NCI-H2029 (cell line): ENCODE results near the gene PYDC2.

Experiments used
- DNase-seq: peaks from one replicate; lab custom pipeline; 2025; lab: John Stamatoyannopoulos, UW

Gene PYDC2

DNA sequence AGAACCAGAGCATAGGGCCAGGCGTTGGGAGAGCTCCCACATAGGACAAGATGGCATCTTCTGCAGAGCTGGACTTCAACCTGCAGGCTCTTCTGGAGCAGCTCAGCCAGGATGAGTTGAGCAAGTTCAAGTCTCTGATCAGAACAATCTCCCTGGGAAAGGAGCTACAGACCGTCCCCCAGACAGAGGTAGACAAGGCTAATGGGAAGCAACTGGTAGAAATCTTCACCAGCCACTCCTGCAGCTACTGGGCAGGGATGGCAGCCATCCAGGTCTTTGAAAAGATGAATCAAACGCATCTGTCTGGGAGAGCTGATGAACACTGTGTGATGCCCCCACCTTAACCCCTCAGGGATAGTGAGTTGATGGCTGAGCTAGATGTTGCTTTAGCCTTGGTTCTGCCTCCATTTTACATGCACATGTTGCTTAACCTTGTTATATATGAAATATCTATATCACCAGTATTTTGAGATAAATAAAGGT lies at the start of gene PYDC2:
Gene PYDC2 (plus strand): TSS at position 51 of the 483 bp plus-strand sequence. CDS start 0 bp downstream, at position 51.
- DNase-seq = no peak

DNA sequence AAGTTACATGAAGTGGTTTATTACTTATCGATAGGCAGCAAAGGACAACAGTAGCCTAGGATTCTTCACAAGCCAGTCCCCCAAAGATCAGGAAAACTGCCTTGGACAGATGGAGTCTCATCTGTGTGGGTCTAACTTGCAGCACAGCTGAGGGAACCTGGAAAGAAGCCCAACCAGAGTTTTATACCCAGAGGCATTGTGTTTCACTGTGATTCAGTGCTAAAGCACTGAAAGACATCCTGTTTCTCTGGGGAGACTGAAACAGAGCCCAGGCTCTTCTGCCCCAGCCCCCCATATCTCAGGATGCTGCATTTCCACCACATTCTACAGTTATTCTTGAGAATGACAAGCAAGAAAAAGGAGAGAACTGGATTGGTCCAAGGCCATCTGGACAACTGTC lies 48.2 kb upstream of the PYDC2 start:
- no peak for DNase-seq

DNA sequence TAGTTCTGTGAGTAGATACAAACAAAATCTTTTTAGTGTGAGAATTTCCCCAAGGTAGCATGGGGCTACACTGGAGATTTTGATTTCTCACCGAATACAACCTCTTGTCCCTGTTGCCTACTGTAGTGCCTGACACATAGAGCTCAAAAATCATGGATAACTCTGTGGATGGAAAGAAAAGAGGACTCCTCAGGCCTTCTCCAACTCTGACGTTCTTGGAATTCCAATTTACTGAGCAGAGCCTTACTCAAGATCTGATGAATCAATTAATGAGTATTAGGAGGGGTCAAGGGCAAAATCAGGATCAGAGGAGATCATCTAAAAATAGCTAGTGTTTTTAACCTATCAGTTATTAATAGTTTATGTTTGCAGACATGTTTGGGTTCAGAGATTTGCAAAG lies 46.7 kb upstream of the PYDC2 start:
- DNase-seq = no peak

DNA sequence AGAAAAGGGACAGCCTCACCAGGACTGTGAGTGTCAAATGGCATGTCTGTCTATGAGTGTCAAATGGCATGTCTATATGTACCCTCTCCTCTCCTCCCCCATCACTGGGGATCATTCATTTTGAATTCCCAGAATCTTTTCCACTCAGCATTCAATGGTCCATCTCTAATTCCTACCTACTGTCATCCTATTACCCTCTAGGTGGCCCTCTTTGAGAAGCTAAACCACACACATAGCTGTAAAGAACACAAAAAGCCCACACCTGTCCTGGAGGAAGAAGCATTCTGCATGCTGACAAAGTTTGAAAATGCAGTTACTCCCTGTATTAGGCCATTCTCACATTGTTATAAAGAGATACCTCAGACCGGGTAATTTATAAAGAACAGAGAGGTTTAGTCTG lies 46.2 kb upstream of the PYDC2 start:
- no peak for DNase-seq

DNA sequence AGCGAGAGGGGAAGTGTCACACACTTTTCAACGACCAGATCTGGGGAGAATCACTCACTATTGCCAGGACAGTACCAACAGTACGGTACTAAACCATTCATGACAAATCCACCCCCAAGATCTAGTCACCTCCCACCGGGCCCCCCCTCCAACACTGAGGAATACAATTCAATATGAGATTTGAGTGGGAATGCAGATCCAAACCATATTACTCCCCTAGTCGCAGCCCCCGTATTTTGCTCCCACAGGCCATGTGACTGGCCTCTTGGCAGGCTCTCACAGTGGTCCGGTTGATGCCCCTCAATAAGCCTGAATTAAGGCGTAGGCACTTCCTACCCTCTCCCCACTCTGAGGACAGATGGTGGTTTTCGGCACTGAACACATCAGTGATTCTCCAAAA lies 45.4 kb upstream of the PYDC2 start:
- DNase-seq = no peak

DNA sequence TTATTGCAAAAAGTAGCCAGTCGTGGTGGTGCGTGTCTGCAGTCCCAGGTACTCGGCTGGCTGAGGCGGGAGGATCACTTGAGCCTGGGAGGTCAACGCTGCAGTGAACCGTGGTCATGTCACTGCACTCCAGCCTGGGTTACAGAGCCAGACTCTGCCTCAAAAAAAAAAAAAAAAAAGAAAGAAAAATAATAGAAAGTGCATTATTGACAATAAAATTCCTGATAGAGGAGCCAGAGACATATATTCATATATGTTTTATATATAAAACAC lies 43.6 kb upstream of the PYDC2 start:
- DNase-seq = no peak

DNA sequence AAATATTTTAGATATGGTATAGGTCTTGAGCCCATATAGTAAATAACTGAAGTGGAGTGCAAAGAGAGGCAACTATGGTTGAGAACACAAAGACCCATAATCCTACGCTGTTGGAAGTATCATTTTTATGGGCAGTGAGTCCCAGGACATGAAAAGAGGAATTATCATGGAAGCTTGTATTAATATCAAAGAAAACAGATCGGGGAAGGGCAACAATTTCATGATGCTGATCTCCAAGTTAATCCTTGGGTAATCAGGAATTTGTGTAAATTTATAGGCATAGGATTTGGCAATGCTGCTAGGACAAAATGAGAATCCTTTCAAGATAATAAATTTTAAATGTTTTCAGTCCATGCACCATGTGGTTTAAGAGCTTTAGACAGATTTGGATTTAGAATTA lies 40.2 kb upstream of the PYDC2 start:
- DNase-seq = no peak

DNA sequence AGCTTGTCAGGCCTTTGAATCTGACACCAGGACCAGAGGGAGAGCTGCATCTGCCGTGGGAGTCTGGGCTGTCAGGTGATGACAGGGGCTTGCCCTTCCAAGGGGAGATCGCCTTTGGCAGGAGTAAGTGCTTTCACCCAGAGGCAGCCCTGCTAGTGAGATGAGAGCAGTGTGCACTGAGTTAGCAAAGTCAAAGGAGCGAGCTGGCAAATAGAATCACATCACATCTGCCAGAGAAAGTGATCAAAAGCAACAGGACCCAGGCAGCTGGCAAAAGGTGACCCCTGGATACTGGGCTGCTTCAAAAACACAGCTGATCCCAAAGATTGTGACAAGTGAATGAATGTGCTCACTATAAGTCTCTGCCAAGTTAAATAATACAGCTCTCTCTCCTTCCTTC lies 36.1 kb upstream of the PYDC2 start:
- DNase-seq = no peak

DNA sequence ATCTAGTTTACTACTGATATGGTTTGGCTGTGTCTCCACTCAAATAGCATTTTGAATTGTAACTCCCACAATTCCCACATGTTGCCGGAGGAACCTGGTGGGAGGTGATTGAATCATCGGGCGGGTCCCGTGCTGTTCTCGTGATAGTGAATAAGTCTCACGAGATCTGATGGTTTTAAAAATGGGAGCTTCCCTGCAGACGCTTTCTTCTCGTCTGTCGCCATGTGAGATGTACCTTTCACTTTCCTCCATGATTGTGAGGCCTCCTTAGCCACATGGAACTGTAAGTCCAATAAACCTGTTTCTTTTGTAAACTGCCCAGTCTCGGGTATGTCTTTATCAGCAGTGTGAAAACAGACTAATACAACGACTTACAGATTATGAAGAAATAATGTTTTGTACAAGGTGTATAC lies 35.6 kb upstream of the PYDC2 start:
- DNase-seq = no peak

DNA sequence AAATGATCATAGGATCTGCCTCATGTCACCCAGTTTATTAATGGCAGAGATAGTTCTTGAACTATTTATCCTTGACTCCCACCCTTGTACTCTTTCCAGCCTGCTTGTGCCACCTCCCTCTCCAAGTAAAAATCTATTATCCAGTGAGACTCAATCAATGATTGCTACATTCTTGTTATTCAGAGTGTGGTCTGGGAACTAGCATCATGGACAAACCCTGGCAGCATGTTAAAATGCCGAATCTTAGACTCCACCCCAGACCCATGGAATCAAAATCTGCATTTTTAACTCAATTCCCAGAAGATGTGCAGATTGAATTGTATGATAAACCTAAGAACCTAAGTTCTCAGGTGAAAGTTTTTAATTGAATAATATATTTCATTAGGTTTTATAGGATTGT lies 34.7 kb upstream of the PYDC2 start:
- no peak for DNase-seq

DNA sequence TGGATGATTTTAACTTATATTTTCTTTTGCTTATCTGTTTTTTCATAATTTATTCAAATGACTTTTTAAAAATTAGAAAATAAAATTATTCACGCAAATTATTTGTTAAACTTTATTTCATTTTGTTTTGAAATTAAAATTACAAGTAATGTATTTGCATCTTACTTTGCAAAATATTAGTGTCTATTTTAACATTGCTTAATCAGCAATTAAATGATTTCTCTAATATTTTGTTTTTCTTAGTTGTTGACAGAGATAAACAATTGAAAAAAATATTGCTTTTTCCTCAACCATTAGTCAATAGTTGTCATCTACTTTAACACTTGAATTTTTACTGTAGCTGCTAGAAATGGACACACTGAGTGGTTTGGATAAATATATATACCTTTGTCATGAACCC lies 32.8 kb upstream of the PYDC2 start:
- DNase-seq = no peak

DNA sequence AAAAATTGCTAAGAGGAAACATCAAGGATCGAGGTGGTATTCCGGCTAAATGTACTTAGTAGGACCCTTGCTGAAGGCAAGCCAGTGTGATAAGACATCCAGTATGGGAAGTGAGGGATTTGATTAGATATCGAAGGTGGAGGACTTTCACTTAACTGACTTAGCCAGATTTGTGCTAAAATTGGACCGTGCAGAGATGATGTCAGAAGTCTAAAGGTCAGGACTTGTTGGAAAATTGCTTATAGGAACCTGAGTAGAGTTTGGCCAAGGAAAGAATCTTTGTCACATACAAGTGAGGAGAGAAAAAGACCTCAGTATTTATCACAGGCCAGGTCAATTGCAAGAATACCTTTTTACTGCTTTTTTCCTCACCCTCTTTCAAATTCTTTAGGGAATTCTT lies 30.9 kb upstream of the PYDC2 start:
- DNase-seq = no peak

DNA sequence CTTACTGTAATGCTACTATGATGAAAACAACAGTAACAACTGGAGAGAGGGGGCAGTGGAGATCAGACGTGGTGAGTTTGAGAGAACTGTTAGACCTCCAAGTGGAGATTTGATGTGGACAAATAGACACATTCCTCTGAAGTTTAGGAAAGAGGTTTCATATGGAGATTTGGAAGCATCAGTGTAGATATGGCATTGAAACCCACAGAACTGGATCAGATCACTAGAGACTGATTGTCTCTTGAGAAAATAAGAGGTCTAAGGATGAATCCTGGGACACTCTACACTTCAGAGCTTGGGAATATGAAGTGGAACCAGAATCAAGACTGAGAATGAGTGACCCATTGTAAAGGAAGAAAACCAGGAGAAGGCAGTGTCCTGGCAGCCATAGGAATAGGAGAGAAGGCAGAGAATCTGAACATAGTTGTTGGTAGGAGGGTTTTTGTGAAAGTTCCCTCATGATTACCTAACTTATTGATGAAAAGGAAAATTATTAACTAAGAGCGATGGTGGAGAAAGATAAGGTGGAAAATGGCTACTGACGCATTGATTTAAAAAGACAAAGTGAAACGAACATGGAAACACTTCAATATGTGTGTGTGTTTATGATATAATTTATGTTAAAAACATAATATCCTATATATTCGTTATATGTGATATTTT lies 29.7 kb upstream of the PYDC2 start:
- DNase-seq = no peak

DNA sequence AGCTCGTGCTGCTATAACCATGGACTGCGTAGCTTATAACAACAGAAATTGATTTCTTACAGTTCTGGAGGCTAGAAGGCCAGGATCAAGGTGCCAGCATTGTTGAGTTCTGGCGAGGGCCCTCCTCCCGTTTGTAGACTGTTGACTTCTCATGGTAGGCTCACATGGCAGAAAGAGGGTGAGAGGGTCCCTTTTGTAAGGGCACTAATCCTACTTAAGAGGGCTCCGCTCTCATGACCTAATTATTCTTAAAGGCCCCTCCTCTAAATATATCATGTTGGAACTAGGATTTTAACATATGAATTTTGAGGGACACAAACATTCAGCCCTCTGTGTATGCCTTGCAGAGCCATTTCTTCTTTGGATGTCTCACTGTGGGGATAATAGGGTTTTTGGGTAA lies 28.8 kb upstream of the PYDC2 start:
- no peak for DNase-seq

DNA sequence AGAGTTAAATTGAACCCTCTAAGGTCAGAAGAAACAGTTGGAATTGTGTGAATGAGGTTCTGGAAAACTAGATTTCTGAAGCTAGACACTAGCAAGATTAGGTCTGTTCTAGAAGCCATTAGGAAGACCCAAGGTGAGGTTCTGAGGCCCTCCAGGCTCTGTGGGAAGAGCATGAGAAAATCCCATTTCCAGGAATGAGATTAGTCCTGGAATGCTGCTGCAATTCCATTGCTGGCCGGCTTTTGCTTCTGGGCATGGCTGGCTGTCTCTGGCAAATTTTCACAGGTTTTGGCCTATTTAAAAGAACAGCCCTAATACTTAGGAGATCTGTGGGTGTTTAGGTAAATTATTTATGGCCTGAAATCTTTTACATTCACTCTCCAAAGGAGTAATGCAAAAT lies 26.9 kb upstream of the PYDC2 start:
- DNase-seq = no peak

DNA sequence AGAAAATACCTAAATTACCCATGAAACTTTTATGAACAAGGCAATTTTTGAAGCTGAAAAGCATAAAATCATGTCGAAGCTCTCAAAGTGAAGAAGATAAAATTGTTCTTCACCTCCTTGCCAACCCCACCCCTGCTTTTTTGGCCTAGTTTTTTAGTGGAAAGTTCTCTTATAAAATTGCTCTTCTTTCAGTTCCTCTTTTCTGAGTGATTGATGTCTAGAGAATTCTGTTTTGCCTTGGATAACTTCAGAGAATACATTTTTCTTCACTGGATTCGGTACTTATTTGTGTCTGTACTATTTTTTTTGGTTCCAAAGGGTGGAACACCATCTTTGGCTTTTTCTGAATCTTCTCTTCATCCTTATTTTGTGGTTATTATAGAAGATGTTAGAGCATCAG lies 25.0 kb upstream of the PYDC2 start:
- DNase-seq = no peak

DNA sequence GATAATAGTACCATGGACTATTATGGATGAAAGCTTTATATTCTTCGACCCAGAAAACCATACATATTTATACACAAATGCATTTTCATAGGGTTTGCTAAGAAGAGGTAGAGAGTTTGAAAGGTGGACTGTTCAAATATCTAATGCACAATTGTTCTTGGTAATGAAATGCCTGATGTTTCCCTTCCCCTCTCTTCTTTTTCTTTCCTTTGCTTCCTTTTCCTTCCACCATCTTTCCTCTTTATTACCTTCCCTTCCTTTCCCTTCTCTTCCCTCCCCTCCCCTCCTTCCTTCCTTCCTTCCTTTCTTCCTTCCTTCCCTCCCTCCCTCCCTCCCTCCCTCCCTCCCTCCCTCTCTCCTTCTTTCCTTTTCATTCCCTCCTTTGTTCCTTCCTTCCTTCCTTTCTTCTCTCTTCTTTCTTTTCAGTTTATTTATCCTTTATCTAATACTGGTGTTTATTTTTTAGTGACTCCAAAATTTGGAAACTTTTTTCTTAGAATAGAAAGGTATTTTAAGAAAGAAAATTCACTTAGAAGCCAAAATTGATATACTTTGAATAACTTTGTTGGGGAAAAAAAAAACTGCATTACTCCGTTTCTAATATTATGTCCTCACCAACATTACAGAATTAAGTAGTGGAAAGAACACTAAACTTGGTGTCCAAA lies 22.7 kb upstream of the PYDC2 start:
- no peak for DNase-seq

DNA sequence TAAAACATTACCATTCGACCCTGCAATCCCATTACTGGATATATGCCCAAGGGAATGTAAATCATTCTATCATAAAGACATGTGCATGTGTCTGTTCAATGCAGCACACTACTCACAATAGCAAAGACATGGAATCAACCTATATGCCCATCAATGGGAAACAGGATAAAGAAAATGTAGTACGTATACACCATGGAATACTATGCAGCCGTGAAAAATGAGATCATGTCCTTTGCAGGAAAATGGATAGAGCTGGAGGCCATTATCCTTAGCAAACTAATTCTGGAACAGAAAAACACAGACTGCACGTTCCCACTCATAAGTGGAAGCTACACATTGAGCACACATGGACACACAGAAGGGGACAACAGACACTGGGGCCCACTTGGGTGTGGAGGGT lies 20.4 kb upstream of the PYDC2 start:
- no peak for DNase-seq

DNA sequence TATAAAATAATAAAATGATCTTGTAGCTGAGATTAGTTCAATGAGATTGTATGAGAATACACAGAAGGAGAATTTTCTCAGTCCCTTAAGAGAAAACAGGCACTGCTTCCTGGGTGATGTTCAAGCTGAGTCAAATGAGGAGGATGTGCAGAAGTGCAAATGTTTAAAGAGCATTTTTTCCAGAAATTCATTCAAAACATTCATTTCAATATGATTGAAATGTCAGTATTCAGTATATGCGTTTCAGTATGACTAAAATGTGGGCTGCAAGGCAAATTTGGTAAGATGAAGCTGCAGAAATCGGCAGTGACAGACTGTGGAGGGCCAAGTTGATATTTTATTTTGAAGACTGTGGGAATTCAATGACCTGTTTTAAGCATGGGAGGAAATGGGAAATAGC lies 19.3 kb upstream of the PYDC2 start:
- DNase-seq = no peak

DNA sequence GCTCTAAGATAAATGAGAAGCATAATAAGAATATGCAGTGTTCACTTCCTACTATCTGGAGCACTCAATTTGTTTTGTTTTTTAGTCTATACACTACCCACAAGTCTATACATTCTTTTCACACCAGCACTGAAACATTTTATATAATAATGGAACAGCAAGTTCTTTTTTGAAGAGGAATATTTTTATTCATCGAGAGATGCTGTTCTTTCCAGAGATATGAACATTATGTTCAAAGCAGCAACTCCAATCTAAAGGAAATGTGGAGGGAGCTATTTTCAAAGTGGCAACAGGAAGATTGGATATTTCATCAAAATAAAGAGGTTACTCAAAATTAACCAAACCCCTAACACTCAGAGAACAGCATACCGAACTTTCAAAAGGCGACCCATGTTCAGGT lies 16.4 kb upstream of the PYDC2 start:
- no peak for DNase-seq

DNA sequence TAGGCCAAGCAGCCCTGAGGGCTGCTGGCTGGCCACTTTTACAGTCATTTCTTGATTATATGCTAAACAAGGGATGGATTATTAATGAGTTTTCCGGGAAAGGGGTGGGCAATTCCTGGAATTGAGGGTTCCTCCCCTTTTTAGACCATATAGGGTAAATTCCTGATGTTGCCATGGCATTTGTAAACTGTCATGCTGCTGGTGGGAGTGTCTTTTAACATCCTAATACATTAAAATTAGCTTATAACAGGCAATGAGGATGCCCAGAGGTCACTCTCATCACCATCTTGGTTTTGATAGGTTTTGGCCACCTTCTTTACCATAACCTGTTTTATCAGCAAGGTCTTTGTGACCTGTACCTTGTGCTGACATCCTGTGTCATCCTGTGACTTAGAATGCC lies 11.7 kb upstream of the PYDC2 start:
- DNase-seq = no peak

DNA sequence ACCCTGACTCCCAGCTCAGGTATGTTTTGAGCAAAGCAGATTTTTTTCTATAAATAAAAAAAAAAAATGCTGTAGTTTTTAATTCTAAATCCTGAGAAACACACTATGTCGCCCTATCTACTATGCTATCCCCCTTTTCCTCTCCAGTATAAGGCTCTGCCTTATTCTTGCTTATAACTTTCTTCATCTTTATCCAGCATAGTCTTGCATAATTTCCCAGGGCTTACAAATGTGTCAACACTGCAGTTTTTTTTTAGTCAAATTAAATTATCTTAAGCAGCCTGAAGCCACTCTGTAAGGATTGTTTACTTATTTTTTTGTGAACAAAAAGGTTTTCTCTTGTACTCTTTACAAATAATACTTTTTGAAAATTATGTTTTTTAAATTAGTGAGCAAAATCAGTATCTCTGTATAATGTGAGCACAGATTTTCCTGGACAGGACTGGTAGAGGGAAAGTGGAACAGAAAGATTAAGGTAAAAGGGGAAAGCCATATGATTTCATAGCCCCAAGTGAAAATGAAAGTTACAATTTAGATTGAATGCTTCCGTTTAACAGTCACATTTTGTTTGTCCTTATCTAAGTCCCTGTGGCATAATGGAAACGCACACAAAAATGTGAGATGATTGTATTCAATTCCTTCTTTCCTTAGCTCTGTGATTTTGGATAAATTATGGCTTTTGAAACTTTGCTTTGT lies 5.6 kb upstream of the PYDC2 start:
- DNase-seq = no peak

DNA sequence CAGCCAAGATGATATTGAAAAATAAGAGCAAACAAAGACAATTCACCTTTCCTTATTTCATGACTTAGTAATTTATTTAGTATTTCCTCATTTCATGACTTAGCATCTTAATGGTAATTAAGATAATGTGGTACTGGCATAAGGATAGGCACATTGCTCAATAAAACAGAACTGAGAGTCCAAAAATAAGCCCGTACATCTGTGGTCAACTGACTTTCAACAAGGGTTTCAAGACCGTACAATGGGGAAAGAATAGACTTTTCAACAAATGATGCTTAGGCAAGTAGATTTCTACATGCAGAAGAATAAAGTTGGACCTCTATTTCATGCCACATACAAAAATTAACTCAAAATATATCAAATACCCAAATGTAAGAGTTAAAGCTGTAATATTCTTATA lies 603 bp upstream of the PYDC2 start:
- no peak for DNase-seq

DNA sequence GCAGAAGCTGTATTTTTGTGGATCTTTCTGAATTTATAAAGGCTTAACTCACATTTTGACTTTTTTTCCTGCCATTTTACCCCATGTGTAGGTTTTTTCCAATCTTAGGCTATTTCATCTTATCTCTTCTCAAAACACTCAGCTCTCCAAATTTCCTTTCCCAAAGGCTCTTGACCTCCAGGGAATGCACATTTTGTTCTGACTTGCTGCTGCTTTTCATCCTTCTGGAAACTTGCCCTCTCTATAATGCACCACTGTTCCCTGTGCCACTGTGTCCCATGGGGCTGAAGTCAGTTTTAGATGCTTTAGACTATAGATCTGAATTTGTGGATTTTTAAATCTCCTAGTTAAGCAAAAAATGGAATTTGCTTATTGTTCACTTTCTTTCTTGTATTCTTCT lies 9.1 kb downstream of the PYDC2 start:
- no peak for DNase-seq
